Stimulated activated CD8-positive, alpha-beta memory T cell treated with anti-CD3 and anti-CD28 coated beads, Interleukin-4, amount 100 ng/mL, for 24 hours (primary cell): ENCODE results near the gene SYNGR4.

ENCODE experiments used
- DNase-seq: peaks from one replicate; pipeline ENCODE4 v3.0.0-alpha.2; 2020; ENCODE audit warnings: low read depth

SYNGR4 gene

GRCh38 chr19:48397263-48398101 is 33.3 kb downstream of the SYNGR4 start:
- no peak for DNase-seq

GRCh38 chr19:48398102-48398374 is 33.9 kb downstream of the SYNGR4 start:
- DNase-seq: no peak

GRCh38 chr19:48398375-48399235 is 34.4 kb downstream of the SYNGR4 start:
- peak; percentile 71 for DNase-seq

- no peak for DNase-seq
Observed at GRCh38 chr19:48400018-48400742, 36.0 kb downstream of the SYNGR4 start.

- DNase-seq: no peak
Observed at GRCh38 chr19:48401287-48401686, 37.1 kb downstream of the SYNGR4 start.

- peak; percentile 29 for DNase-seq
Observed at GRCh38 chr19:48403606-48404005, 39.4 kb downstream of the SYNGR4 start.

- no peak for DNase-seq
Observed at GRCh38 chr19:48405010-48405659, 41.0 kb downstream of the SYNGR4 start.

GRCh38 chr19:48405850-48406249 is 41.7 kb downstream of the SYNGR4 start:
- DNase-seq: no peak

GRCh38 chr19:48413879-48414587 is 49.9 kb downstream of the SYNGR4 start:
- DNase-seq: no peak

GRCh38 chr19:48415395-48415794 is 51.2 kb downstream of the SYNGR4 start:
- DNase-seq: peak; percentile 52

- DNase-seq: no peak
Observed at GRCh38 chr19:48415806-48416221, 51.6 kb downstream of the SYNGR4 start.

GRCh38 chr19:48417421-48417820 is 53.3 kb downstream of the SYNGR4 start:
- DNase-seq: no peak

GRCh38 chr19:48418317-48419064 is 54.3 kb downstream of the SYNGR4 start:
- no peak for DNase-seq

GRCh38 chr19:48419158-48419920 is 55.2 kb downstream of the SYNGR4 start:
- DNase-seq: peak; percentile 70

- DNase-seq: no peak
Observed at GRCh38 chr19:48421548-48421947, 57.4 kb downstream of the SYNGR4 start.

GRCh38 chr19:48424694-48425219 is 60.6 kb downstream of the SYNGR4 start:
- DNase-seq: no peak
